LNCAP (cell line): ENCODE results near the gene B4GALT3.

ENCODE experiments used
- TF ChIP-seq, protein P1 (sequence below): fragments of 450-650 bp; IDR thresholded peaks from 2 replicates; pipeline ENCODE4 v1.5.1; 2017; ENCODE audit warnings: mild to moderate bottlenecking

The B4GALT3 gene

DNA sequence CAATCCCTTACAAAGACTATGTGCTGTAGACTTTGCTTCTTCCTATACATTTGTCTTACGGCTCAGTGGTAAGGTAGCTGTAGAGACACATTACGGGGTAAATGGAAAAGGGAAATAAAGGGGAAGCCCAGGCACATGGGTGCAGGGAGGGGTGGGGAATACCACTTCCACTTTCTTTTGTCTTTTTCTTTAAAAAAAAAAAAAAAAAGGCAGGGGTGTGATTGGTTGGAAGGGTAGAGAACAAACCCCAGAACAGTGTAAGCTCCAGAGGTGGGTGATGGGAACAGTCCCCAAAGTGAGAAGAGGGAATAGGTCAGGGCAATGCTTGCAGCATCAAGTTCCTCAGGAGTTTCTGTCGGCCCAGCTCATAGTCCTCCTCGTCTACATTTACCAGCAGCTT lies 55.5 kb downstream of the B4GALT3 start:
- TF ChIP-seq, protein P1, sequence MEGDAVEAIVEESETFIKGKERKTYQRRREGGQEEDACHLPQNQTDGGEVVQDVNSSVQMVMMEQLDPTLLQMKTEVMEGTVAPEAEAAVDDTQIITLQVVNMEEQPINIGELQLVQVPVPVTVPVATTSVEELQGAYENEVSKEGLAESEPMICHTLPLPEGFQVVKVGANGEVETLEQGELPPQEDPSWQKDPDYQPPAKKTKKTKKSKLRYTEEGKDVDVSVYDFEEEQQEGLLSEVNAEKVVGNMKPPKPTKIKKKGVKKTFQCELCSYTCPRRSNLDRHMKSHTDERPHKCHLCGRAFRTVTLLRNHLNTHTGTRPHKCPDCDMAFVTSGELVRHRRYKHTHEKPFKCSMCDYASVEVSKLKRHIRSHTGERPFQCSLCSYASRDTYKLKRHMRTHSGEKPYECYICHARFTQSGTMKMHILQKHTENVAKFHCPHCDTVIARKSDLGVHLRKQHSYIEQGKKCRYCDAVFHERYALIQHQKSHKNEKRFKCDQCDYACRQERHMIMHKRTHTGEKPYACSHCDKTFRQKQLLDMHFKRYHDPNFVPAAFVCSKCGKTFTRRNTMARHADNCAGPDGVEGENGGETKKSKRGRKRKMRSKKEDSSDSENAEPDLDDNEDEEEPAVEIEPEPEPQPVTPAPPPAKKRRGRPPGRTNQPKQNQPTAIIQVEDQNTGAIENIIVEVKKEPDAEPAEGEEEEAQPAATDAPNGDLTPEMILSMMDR: no peak
